ENCODE results near the gene MKLN1. TPM values are rescaled to one million over a fixed set of nuclear protein-coding genes. Genes with fewer than 3 reads are reported as not detected.

Gene MKLN1
- total RNA-seq, 1 donor from 2014 or later: 39.3 TPM

DNA sequence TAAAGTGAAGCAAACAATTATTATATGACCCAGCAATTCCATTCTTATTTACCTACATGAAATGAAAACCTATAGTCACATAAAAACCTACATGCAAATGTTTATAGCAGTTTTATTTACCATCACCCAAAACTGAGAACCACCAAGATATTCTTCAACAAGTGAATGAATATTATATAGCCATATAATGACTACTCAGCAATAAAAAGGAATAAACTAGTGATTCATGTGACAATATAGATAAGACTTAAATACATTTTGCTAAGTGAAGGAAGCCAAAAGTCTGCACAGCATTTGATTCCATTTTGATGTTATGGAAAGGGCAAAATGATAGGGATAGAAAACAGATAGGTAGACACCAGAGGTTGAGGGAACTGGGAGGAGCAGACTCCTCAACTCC is 197.0 kb downstream of the MKLN1 start:
- intact Hi-C loops (cut with DNase I): no loop called here
- DNase-seq (ENCODE audit: missing footprints) (no peak), ATAC-seq (no peak)

DNA sequence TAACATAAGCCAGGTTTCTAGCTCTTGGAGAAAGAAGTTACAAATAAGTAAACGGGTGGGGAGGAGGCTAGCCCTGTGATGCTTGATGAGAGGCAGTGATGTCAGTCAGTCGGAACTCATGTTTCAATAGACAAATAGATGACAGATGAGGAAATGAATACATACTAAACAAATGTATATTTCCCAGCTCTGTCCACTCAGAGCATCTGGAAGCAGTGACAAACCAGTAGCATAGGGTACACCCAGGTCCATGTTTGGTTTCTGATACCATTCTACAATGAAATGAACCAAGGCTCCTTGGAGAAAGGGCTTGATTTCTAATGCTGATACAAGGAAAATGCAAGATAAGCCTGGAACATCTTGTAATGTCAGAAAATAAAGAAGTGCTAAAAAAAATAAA is 198.1 kb downstream of the MKLN1 start:
- ATAC-seq (no peak), DNase-seq (ENCODE audit: missing footprints) (no peak)
- intact Hi-C loops (cut with DNase I): no loop called here

DNA sequence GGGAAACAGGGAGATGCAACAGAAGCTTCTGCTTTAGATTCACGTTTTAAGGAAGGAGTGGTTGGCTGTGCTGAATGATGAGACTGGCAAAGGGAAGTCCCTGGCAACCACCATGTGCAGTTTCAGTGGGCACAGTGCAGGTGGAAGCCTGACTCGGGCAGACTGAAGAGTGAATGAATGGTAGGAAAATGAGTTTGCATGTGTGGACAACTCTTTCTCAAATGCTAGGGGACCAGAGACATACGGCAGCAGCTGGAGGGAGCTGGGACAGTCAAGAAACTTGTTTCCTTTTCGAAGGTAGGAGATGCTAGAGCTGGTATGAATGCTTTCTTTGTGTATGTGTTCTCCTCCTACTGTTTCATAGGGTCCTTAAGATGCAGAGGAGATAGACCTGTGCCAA is 199.8 kb downstream of the MKLN1 start:
- intact Hi-C loops (cut with DNase I): no loop called here
- DNase-seq (ENCODE audit: missing footprints) (no peak), ATAC-seq (no peak)

DNA sequence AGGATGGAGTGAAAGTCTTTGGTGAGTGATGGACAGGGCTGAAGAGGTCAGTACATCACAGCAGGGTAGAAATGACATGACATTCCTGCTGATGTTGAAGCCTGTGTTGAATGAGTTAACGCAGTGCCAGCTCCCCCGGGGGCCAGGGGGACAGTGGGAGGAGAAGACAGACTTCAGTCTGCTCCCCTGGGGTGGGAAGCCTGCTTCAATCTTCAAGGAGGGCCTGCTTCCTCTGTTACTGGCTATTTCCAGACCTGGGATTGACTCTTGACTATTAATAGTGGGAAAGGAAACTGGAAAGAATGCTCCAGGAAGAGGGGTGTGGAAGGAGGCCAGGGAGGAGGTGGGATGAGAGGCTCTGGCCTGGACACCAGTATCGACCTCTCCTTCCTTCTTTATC is 201.5 kb downstream of the MKLN1 start:
- DNase-seq (ENCODE audit: missing footprints) (peak; percentile 37), ATAC-seq (no peak)
- intact Hi-C loops (cut with DNase I): no loop called here

DNA sequence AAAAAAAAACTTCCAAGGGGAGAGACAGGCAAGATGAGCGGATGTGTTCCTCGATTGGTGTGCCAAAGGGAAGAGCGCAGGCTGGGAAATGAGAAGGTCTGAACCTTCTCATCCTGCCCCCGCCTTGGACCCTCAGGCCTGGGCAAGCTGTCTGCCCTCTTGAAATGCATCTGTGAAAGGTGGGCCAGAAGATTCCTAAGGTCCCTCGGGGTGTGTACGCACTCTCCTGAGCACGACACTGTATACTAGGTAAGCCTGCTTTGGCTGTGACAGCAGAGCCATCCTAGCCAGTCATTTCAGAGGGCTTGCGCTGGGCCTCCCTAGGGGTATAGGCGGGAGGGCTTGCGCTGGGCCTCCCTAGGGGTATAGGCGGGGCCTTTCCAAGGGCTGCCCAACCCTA is 201.9 kb downstream of the MKLN1 start:
- intact Hi-C loops (cut with DNase I): no loop called here
- no peak for ATAC-seq
- peak; percentile 16 for DNase-seq (ENCODE audit: missing footprints)

DNA sequence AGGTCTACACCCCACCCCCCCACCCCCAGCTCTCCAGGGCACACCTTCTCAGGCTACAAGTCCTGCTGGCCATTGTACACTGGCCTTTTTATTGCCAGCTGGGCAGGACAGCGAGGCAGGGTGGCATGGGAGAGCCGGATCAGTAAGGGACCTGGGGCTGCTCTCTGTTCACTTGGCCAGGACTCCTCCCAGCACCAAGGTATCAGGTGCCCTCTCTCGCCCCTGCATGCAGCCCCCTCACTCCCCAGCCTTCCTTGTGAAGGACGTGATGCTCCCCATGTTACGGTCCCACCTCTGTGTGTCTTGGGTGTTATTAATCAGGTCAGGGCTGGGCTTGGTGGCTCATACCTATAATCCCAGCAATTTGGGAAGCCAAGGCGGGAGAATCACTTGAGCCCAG is 202.5 kb downstream of the MKLN1 start:
- intact Hi-C loops (cut with DNase I): no loop called here
- DNase-seq (ENCODE audit: missing footprints) (peak; percentile 26), ATAC-seq (no peak)

DNA sequence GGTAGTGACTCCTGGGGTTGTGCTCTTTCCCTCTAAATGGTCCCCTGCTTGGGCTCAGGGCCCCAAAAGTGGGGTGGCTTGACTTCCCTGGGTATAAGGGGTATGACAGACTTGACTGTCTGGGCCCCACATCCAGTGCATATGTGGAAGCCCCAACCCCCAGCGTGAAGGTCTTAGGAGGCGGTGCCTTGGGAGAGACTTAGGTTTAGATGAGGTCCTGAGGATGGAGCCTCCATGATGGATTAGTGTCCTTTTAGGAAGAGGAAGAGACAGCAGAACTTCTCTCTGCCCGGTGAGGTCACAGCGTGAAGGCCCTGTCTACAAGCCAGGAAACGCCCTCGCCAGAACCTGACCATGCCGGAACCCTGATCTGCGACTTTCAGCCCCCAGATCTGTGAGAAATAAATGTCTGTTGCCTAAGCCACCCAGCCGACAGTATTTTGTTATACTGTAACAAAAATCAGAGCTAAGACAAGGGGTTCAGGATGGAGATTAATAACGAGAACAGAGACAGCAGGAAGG is 205.0 kb downstream of the MKLN1 start:
- DNase-seq (ENCODE audit: missing footprints) (peak; percentile 17), ATAC-seq (no peak)
- intact Hi-C loops (cut with DNase I): no loop called here

DNA sequence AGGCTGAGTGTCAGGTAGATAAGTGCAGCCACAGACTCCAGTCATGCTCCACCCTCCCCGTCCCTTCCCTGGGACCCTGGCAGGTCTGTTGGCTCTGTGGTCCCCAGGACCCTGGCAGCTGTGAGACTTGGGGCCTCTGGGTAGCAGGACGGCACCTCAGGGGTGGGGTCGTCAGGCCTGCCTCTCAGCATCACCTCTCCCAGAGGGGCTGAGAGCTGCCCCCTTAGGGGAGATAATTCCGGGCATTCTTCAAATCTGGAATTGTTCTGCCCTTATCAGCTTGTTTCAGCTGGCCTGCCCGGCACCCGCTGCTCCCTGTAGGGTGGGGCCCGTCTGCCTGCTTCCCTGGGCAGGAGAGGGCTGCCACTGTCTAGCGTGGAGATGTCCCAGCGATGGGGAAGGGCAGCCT is 205.5 kb downstream of the MKLN1 start:
- ATAC-seq (peak; percentile 27), DNase-seq (ENCODE audit: missing footprints) (peak; percentile 65)
- intact Hi-C loops (cut with DNase I): no loop called here

DNA sequence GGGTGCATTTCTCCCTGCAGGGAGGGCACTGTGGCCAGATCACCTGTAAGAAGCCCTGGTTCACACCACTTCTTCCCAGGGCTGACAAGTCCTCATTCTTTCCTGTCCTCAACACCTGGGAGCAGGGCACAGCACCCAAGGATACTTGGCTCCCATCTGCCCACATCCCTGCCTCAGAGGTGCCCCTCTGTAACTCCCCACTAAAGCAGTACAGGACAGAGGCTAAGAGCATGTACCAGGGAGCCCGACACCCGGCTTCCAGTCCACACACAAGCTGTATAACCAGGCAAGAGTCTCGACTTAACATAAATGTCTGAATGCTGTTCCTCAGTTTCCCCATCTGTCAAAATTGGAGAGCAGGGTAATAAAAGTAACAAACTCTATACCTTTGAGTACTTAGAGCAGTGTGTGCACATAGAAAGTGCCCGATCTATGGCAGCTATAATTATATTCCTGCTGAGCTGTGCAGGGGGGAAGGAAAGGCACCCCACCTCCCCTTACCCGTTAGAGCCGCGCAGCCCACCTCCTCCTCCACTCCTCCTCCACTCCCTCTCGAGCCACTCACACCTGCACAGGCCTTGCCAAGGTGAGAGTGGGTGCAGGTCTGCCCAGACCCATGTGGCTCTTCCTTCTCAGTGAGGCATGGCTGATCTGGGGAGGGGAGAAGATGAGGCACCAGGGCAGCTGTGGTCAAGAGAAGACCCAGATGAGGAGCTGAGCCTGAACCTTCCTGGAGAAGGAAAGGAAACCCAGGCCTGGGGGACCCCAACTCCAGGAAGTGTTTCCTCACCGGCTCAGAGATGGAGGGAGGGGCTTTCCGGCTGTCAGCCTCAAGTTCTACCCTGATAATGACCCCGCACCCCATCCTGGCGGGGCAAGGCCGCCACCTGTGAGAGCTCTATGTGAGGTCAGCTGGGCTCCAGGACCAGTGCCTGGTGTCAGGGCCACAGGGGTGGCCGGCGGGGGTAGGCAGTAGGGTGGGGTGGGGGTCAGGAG is 206.2 kb downstream of the MKLN1 start:
- intact Hi-C loops (cut with DNase I): no loop called here
- DNase-seq (ENCODE audit: missing footprints): peak; percentile 64
- no peak for ATAC-seq

DNA sequence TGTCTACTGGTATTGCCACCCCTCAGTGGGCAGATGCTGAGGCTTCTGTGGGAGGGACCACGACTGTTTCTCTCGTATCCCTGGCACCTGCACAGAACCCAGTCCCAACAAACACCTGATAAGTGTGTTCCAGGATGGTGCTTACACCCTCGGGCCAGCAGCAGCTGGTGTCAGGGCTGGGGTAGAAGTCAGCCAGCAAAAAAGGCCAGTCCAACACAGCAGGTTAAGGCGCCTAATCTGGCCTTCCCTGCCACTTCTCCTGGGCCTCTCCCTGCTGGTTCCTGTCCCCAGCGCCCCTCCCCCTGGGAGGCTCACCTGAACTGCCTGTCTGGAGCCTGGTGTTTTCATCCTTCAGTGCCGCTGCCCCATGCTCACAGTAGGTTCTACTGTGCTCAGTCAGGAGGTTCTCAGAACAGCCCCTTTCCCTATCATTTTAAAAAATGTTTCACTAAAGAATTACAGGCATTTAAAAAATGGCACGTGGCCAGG is 208.7 kb downstream of the MKLN1 start:
- ATAC-seq (peak; percentile 32), DNase-seq (ENCODE audit: missing footprints) (peak; percentile 45)
- intact Hi-C loops (cut with DNase I): no loop called here

DNA sequence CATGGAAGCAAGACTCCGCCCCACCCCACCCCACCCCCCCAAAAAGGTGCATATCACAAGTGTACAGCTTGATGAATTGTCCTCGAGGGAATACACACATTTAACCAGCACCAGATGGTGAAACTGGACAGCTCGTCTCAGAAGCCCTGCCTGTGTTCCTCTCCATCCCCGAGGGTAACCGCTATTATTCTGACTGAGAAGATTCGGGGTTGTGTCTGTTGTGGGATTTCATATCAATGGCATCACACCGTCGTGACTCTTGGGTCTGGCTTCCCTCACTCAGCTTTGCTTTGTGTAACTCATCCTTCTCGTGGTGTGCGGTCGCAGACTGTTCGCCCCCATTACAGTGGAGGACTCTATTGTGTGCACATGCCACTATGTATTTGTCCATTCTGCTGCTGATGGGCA is 209.9 kb downstream of the MKLN1 start:
- ATAC-seq: no peak
- DNase-seq (ENCODE audit: missing footprints): no peak
- intact Hi-C loops (cut with DNase I): no loop called here

DNA sequence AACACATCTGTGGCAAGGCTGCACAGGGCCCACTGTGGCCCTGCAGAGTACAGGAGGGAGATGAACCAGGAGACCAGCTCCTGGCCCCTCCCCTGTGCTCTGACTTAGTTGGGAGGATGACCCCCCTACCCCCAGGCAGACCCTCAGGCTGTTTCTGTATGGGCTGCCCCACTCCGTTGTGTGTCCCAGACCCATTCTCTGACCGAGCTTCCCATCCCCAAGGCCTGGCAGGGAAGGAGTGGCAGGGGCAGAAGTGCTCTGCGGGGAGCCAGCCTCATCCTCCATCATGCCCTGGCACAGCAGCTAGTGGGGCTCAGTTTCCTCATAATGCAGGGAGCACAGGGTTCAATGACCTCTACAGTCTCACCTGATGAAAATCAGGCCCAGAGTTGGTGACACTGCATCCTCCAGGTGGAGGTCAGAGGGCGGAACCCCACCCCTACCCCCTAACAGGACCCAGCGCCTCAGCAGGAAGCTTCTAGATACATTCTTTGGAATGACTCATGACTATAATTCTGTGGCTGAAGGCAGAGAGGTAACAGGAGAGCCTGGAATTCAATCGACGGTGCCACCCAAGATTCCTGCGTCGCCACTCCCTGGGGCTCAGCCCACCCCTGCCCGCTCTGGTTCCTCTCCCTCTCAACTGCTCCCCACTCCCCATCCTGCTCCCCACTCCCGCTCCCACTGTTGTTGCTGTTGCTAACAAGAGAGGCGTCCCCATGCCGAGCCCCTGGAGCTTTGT is 210.6 kb downstream of the MKLN1 start:
- DNase-seq (ENCODE audit: missing footprints) (no peak), ATAC-seq (peak; percentile 8)
- intact Hi-C loops (cut with DNase I): no loop called here

DNA sequence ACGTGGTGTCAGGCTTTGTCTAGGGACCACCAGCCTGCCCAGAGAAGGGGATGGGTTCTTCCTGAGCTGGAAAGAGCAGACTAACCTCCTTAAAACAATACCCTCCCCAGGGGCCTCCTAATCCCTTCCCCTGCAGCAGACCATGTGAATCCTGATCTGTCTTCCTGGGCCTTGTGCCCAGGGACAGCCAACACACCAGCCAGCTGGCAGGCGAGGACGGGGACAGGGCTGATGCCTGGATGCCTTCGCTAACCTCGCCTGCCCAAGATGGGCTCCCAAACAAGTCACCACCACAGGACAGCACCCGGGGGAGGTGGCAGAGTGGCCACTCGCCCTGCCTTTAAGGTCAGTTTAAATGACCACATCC is 211.1 kb downstream of the MKLN1 start:
- intact Hi-C loops (cut with DNase I): no loop called here
- ATAC-seq (peak; percentile 72), DNase-seq (ENCODE audit: missing footprints) (peak; percentile 50)

DNA sequence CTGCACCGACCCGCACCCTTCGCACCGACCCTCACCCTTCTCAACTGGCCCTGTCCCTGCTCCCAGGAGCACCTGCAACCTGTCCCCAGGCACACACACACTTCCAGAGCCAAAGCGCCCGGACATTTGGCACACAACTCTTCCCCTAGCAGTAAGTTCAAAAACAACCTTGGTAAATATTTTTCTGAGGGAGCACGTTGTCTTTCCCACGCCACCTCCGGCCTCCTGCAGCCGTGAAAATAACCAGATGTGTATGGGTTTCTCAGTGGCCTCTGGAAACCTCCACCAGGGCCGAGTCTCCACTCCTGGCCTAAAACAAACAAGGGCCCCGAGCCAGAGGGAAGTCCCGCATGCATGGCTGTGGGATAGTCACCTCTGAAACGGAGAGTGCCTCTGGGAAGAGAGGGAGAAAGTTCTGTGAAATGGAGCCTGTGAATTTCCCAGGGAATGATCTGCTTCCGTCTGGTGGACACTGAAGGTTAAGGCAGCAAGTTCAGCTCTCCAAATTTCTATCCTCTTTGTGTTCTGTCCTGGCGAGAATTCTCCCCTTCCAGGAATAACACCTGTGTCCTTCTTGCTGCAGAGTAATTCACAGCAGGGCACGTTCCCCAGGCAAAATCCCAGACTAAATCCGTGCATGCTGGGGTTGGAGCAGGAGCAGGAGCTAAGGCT is 213.0 kb downstream of the MKLN1 start:
- ATAC-seq: no peak
- intact Hi-C loops (cut with DNase I): loop anchor here (2.0 kb wide), 1 partner anchor 18 kb away; no protein-coding TSS in a partner anchor
- peak; percentile 58 for DNase-seq (ENCODE audit: missing footprints)

DNA sequence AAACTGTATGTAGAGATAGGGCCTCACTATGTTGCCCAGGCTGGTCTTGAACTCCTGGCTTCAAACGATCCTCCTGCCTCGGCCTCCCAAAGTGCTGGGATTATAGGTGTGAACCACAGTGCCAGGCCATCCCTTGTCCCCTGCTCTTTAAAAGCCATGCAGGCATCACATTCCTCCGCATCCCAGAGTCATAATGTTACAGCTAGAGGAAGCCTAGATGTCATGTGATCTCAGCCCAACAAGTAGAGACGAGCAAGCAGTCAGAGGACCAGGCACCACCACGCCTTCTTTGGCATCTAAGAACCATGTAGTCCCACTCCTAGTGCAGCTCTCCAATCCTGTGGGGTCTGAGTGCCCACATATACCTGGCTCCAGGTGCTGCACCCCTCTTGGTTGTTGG is 215.6 kb downstream of the MKLN1 start:
- DNase-seq (ENCODE audit: missing footprints) (peak; percentile 11), ATAC-seq (no peak)
- intact Hi-C loops (cut with DNase I): no loop called here

DNA sequence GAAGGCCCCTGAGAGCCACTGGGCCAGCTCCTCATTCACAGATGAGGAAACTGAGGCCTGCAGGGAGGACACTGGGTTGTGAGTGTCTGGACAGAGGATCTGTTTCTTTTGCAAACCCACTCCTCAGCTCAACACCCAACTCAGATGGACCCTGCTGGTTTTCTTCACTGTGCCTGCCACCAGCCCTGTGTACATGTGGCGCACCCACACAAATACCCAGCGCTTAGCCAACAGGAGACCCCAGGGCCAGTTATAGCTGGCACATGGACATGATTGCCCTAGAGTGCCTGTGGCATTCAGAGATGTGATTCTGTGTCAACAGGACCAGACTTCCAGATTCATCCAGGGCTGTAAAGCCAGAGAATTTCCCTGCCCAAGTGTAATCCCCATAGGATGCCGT is 216.3 kb downstream of the MKLN1 start:
- intact Hi-C loops (cut with DNase I): no loop called here
- DNase-seq (ENCODE audit: missing footprints) (no peak), ATAC-seq (no peak)

DNA sequence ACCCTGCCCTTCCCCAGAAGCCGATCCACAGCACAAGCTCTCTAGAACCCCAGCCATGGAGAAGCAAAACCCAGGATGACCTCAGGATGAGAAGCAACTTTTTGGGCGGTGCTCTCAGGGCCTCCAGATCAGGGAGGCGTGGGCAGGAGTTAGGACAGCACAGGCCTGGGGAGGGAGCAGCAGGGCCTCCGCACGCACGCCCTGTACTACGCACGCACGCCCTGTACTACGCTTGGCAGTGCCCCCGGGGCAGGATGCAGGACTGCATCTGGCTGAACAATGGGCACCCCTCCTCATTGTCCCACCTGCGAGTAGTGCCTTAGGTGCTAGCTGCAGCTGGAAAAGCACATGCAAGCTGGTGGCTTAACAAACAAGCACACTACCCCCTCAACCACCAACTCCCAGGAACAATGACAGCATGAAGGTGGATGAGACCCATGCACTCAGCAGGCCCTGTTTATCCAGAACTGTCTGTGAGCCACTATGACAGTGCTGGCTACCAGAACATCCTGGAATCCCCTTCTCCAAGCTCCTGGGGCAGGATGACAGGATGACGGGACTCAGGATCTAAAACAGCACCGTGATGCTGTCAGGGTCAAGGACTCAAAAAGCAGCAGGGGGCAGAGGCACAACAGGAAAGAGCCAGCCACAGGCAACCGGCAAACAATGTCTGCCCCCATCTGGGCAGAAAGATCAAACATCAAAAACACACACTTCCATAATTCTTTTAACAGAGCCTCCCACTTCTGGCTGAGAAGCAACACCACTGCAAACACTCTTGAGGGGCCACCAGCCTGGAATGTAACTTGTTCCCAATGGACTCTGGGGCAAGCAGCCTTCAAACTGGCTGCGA is 217.0 kb downstream of the MKLN1 start:
- no peak for ATAC-seq
- DNase-seq (ENCODE audit: missing footprints): peak; percentile 31
- intact Hi-C loops (cut with DNase I): no loop called here

DNA sequence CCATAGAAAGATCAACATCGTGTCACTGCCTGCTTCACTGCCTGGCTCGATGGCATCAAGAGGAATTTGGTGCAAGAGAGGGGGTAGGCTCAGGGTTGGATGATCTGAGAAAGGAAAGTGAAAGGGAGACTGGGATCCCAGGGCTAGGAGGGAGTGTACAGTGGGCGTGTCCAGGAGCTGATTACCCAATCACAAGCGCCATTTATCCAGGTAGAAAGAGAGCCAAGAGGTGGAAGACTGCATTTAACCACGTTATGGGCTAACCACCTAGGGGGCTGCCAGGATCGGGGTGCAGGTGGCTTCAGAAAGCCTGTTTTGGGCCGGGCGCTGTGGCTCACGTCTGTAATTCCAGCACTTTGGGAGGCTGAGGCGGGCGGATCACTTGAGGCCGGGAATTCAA is 218.4 kb downstream of the MKLN1 start:
- intact Hi-C loops (cut with DNase I): loop anchor here (2.0 kb wide), 1 partner anchor 109 kb away; no protein-coding TSS in a partner anchor
- DNase-seq (ENCODE audit: missing footprints): peak; percentile 32
- no peak for ATAC-seq

Measured in Right ventricle myocardium inferior (tissue), 1 donor.